GM06990 (cell line): Measurements from ENCODE around the gene LYRM1.

Source experiments
- DNase-seq: peaks from one replicate; pipeline ENCODE4 v3.0.0-alpha.2; 2011; ENCODE audit not compliant: insufficient read length; ENCODE audit errors: extremely low read depth
- H3K27me3 ChIP-seq: replicated peaks from 2 replicates; pipeline ENCODE4 v1.6.0; 2011; ENCODE audit warnings: low read length; ENCODE audit not compliant: control insufficient read depth, insufficient read depth
- H3K36me3 ChIP-seq: 2 replicates; pipeline ENCODE4 v1.5.1; 2011; ENCODE audit warnings: low read length; ENCODE audit not compliant: control insufficient read depth, insufficient read depth
- H3K4me3 ChIP-seq: replicated peaks from 2 replicates; pipeline ENCODE4 v1.5.1; 2011; ENCODE audit warnings: low read depth, mild to moderate bottlenecking, control low read depth, low read length
- TF ChIP-seq, protein P1 (sequence below): IDR thresholded peaks from 2 replicates; pipeline ENCODE4 v1.5.1; 2011; ENCODE audit warnings: low read length, control low read depth, mild to moderate bottlenecking, inconsistent platforms; ENCODE audit not compliant: insufficient read depth, poor library complexity, severe bottlenecking

LYRM1 gene

DNA sequence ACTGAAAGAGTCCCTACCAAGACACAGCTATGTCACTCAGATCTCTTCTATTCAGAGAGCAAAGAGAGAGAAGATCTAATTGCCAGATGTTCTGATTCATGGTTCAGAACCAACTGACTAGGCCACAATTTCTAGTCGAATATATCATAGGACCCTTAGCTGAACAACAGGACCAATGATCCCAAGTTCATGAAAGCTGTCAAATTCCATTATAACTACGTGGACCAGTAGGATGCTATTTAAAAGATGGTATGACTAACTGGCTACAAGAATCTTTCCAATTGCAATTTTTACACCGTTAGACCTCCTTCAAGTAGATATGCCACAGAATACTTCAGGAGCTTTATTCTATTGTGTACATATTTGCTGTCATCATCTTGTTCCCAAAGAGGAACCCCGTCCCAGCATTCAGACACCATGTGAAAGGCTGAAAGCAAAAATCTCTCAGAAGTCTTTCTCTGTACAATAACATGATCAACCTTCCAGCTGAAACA, 26.4 kb upstream of the LYRM1 start:
- no peak for DNase-seq
- Histone ChIP-seq H3K36me3 (no peaks in the 10 kb centered on the region), H3K4me3 (peak overlapping the region; percentile 11), H3K27me3 (no peaks in the 10 kb centered on the region)
- TF ChIP-seq, protein P1, sequence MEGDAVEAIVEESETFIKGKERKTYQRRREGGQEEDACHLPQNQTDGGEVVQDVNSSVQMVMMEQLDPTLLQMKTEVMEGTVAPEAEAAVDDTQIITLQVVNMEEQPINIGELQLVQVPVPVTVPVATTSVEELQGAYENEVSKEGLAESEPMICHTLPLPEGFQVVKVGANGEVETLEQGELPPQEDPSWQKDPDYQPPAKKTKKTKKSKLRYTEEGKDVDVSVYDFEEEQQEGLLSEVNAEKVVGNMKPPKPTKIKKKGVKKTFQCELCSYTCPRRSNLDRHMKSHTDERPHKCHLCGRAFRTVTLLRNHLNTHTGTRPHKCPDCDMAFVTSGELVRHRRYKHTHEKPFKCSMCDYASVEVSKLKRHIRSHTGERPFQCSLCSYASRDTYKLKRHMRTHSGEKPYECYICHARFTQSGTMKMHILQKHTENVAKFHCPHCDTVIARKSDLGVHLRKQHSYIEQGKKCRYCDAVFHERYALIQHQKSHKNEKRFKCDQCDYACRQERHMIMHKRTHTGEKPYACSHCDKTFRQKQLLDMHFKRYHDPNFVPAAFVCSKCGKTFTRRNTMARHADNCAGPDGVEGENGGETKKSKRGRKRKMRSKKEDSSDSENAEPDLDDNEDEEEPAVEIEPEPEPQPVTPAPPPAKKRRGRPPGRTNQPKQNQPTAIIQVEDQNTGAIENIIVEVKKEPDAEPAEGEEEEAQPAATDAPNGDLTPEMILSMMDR = no peak

DNA sequence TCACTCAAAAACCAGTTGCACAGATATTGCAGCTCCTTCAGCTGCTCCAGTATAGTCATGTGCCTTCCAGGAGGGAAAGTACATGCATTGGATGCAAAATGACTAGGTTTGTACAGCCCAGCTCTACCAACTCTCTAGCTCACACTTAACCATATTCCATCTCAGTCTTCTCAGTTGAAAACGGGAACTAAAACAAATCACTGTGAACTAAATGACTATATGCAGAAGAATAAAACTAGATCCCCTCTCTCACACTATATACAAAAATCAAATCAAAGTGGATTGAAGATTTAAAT, 25.3 kb upstream of the LYRM1 start:
- Histone ChIP-seq H3K27me3 (no peaks in the 10 kb centered on the region), H3K4me3 (peak overlapping the region; percentile 17; the same call in 1 of the 2 replicates), H3K36me3 (no peaks in the 10 kb centered on the region)
- TF ChIP-seq, protein P1 = no peak
- DNase-seq = no peak

DNA sequence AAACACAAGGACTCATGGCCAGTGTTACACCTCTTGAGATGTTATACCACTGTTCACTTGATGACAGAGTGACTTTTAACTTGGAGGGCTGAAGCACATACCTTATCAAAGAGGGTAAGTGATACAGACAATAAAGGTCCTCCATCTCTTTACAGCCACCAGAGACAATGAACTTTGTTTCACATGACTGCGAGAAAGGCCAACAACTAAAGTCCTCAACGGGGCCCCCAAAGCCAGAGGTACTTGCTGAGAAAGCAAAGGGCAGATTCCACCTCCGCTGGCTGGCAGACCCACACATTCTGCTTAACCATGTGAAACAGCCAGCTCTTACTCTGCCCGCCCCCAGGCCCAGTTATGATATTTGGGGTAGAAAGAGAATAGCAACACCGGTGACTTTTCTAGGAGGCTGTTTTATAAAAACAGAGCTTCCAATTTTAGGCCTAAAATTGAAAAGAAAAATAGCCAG, 21.9 kb upstream of the LYRM1 start:
- Histone ChIP-seq H3K27me3 (no peaks in the 10 kb centered on the region), H3K36me3 (no peaks in the 10 kb centered on the region), H3K4me3 (peak overlapping the region; percentile 25; the same call in 1 of the 2 replicates)
- TF ChIP-seq, protein P1 = no peak
- DNase-seq = no peak

DNA sequence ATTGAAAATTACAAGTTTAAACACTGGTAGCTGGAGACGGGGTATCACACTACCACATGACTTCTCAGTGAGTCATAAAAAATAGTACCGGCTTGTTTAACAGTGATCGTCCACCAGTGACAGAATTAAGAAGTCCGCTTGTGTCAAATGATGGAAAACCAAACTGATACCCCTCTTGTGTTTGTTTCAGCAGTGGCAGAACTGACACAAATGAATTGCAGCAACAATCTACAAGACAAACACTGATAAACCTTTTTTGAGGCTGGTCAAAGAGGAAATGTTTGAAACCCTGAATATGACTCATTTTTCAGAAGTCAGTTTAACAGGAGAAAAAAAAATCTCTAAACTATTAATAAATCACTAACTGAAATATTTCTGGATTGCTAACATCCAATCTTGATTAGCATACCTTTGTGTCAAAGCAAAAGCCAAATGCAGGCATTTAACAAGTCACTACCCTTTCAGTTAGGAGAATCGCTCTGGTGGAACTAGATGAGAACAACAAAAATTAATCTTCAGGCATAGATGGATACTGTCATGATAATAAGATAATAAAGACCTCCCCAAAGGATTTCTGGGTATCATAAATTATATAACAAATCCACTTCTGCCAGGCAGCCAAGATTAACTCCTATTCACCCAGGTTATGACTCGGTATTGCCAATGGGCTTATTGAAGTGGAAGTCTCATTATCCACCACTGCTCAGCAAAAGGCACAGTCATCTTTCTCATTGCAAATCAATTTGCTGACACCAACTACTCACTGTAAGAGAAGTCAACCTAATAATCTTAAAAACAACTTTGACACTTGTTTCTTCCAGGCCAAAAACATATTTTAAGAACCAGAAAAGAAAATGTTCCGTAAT, 21.2 kb upstream of the LYRM1 start:
- no peaks in the 10 kb centered on the region for H3K36me3 ChIP-seq
- H3K4me3 ChIP-seq = peak overlapping the region; percentile 3; the same call in 1 of the 2 replicates
- TF ChIP-seq, protein P1 = no peak
- DNase-seq = peak; percentile 41
- no peaks in the 10 kb centered on the region for H3K27me3 ChIP-seq

DNA sequence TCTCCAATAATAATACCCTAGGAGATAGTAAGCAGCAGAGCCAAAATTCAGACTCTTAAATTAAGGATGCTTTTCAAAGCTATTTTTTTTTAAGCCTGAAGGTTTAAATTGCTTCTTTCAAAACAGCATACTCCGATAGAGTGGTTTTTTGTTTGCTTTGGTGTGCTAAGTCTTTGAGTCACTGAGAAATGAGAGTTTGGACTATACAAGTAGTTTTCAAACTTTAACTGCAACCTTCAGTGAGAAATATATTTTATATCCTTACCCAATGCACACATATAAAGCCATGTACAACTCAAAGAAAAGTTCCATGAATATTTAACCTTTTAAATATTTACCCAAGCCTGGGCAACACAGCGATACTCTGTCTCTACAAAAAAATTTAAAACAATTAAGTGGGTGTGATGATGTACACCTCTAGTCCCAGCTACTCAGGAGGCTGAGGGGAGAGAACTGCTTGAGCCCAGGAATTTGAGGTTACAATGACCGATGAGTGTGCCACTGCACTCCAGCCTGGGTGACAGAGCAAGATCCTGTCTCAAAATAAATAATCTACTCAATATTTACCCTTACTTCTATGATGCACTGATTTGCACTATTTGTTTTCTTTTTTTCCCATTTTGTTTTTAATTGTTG, 19.6 kb upstream of the LYRM1 start:
- TF ChIP-seq, protein P1 = no peak
- Histone ChIP-seq H3K4me3 (no peak overlapping the region), H3K36me3 (no peaks in the 10 kb centered on the region), H3K27me3 (no peaks in the 10 kb centered on the region)
- no peak for DNase-seq
